ENCODE results near the gene TRIAP1. TPM values are rescaled to one million over a fixed set of nuclear protein-coding genes. Genes with fewer than 3 reads are reported as not detected.

Gene TRIAP1
- total and polyA plus RNA-seq, 8 donors, result 21.9 to 42.4 (median 36.2) TPM

DNA sequence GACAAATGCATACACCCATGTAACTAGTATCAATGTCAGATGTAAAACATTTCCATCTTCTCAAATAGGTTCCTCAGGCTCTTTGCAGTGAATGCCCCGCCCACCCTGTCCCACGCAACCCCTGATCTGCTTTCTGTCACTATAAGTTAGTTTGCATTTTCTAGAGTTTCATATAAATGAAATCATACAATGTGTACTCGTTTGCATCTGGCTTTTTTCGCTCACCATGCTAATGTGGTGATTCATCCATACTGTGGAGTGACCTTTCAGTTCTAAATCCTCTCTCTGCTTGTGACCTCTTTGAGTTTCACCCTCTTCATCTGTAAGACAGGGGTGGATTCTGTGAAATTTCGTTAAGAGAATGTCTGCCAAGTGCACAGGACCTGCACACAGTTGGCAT lies 46.7 kb downstream of the TRIAP1 start:
- no peaks in the 10 kb centered on the region for H3K4me1 ChIP-seq
- H3K27me3 ChIP-seq, result peaks cover 0 to 41% of the 10 kb centered on the region in 2 donors
- intact Hi-C loops (cut with DNase I), result no loop called here
- no peaks in the 10 kb centered on the region for H3K36me3 ChIP-seq
- no peak overlapping the region for H3K4me3 ChIP-seq
- ATAC-seq, result no peak
- H3K27ac ChIP-seq, result no peak overlapping the region
- TF ChIP-seq CTCF (IDR thresholded peaks at IDR 0.05), result no peak
- no peak for DNase-seq
- H3K9me3 ChIP-seq, result no peaks in the 10 kb centered on the region

DNA sequence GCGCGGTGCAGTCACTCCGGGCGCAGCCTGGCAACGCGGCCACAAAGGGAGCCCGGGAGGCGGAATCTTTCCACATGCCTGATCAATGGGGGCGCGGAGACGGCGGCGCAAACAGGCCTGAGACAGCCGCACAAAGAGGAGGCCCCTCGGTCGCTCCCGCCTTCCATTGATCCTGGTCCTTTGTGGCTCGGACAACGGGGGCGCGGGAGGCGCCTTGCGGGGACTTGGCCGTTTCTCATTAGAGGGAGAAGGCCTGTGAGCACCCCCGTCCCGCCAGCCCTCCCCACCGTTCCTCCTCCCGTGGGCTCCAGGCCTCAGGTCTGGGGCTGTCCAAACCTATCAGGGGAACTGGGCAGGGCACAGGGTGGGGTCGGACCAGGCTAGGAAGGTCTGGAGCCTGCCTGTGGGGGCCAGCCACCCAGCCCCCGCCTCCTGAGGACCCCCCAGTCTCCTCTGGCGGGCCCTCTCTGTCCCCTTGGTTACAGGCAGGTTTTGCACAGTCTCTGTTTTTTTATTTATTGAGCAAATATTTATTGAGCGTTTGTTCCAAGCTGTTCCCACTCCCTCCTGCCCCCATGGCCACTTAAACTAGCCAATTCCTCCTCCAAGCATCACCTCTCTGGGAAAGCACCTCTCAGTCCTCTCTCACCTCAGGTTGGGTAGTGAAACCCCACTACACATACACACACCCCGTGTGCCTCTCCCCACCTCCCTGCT lies 48.2 kb downstream of the TRIAP1 start:
- intact Hi-C loops (cut with DNase I), result no loop called here
- H3K9me3 ChIP-seq, result no peaks in the 10 kb centered on the region
- no peaks in the 10 kb centered on the region for H3K4me1 ChIP-seq
- H3K4me3 ChIP-seq, result no peak overlapping the region
- H3K36me3 ChIP-seq, result no peaks in the 10 kb centered on the region
- peaks cover 0 to 48% of the 10 kb centered on the region in 2 donors for H3K27me3 ChIP-seq
- DNase-seq (peak in 1 of 4 donors; percentile 39), ATAC-seq (no peak)
- no peak overlapping the region for H3K27ac ChIP-seq
- TF ChIP-seq CTCF (IDR thresholded peaks at IDR 0.05), result no peak

DNA sequence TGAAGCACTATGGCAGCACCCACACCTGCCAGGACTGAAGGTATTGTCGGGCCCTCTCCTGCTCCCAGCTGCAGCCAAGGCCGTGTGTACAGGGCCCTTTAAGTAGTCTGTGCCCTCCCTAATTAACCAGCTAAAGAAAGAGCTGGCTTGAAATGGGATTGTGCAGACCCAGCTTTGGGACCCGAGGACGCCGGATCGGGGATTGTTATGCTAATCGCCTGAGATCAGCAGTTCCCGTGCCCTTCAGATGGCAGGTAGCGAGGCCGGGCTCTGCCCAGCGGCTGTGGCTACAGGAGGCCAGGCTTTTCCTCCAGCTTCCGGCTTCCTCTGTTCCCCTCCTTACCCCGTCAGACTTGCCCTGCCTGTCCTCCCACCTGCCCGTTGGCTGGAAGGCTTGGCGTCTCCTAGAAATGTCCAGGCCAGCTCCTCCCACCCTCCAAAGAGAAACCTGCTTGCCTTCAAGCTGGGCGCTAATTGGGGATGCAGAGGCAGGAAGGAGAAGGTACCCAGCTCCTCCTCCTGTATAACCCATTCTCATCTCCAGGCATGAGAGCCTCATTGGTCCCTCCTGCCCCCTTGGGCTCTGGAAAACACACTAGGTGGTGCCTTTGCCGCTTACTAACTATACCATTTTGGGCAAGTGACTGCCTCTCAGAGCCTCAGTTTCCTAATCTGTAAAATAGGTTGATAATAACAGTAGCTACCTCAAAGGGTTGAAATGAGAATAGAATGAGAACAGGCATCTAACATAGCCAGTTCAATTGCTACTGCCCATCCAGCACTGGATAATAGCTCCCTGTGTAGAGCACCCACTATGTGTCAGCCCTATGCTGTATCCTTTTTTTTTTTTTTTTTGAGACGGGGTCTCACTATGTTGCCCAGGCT lies 51.5 kb downstream of the TRIAP1 start:
- no peak for TF ChIP-seq CTCF (IDR thresholded peaks at IDR 0.05)
- no peak overlapping the region for H3K4me3 ChIP-seq
- DNase-seq (peak in 3 of 4 donors; percentile 69 to 83 (median 80)), ATAC-seq (peak; percentile 98)
- H3K4me1 ChIP-seq, result no peaks in the 10 kb centered on the region
- intact Hi-C loops (cut with DNase I), result no loop called here
- peaks cover 0 to 48% of the 10 kb centered on the region in 2 donors for H3K27me3 ChIP-seq
- no peaks in the 10 kb centered on the region for H3K9me3 ChIP-seq
- H3K36me3 ChIP-seq, result no peaks in the 10 kb centered on the region
- H3K27ac ChIP-seq, result no peak overlapping the region

Other genes with a start within 250 kb of the TRIAP1 start
- 1,000 to 10,000 TPM; 1,565 to 1,940 TPM for gene RPLP0, start 245.3 kb downstream of the TRIAP1 start, total RNA-seq
- gene RPLP0, start 245.3 kb downstream of the TRIAP1 start, polyA plus RNA-seq (ENCODE audit: insufficient read length in 6 of 6), result 1,000 to 10,000 TPM; 3,134 to 3,748 (median 3,582) TPM
- 100 to 1,000 TPM in 1 of 2 donors, 10 to 100 TPM in 1; 90.7 to 111 TPM for gene PXN, start 180.7 kb downstream of the TRIAP1 start, total RNA-seq
- gene PXN, start 180.7 kb downstream of the TRIAP1 start, polyA plus RNA-seq (ENCODE audit: insufficient read length in 6 of 6), result 10 to 100 TPM; 56.5 to 71.3 (median 64.3) TPM
- 1,000 to 10,000 TPM; 6,889 to 7,719 TPM for gene RNU4-2, start 154.5 kb downstream of the TRIAP1 start, total RNA-seq
- gene RNU4-2, start 154.5 kb downstream of the TRIAP1 start, polyA plus RNA-seq (ENCODE audit: insufficient read length in 6 of 6), result 10 to 100 TPM in 1 of 6 donors, 1 to 10 TPM in 2, not detected in 3; 1.3 to 14.9 (median 1.5) TPM
- gene RNU4-1, start 153.1 kb downstream of the TRIAP1 start, total RNA-seq, result 1,000 to 10,000 TPM; 3,185 to 3,518 TPM
- 1 to 10 TPM in 1 of 6 donors, not detected in 5; 1.8 TPM for gene RNU4-1, start 153.1 kb downstream of the TRIAP1 start, polyA plus RNA-seq (ENCODE audit: insufficient read length in 6 of 6)
- gene SIRT4, start 144.1 kb downstream of the TRIAP1 start, total RNA-seq, result 1 to 10 TPM; 1.7 to 2.3 TPM
- 1 to 10 TPM; 2.2 to 3.8 (median 3.0) TPM for gene SIRT4, start 144.1 kb downstream of the TRIAP1 start, polyA plus RNA-seq (ENCODE audit: insufficient read length in 6 of 6)
- 10 to 100 TPM in 1 of 2 donors, 1 to 10 TPM in 1; 4.7 to 76.9 TPM for gene PLA2G1B, start 118.6 kb downstream of the TRIAP1 start, total RNA-seq
- gene PLA2G1B, start 118.6 kb downstream of the TRIAP1 start, polyA plus RNA-seq (ENCODE audit: insufficient read length in 6 of 6), result 1 to 10 TPM; 1.1 to 2.4 (median 1.7) TPM
- 1 to 10 TPM in 1 of 2 donors, under 1 TPM in 1; 0.60 to 1.3 TPM for gene MSI1, start 77.2 kb downstream of the TRIAP1 start, total RNA-seq
- gene MSI1, start 77.2 kb downstream of the TRIAP1 start, polyA plus RNA-seq (ENCODE audit: insufficient read length in 6 of 6), result 10 to 100 TPM; 12.9 to 19.3 (median 17.1) TPM
- gene COX6A1, start 8.3 kb downstream of the TRIAP1 start, total RNA-seq, result 100 to 1,000 TPM; 308 to 311 TPM
- gene COX6A1, start 8.3 kb downstream of the TRIAP1 start, polyA plus RNA-seq (ENCODE audit: insufficient read length in 6 of 6), result 100 to 1,000 TPM; 187 to 217 (median 212) TPM
- 10 to 100 TPM; 30.1 TPM for gene GATC, start 60 bp upstream of the TRIAP1 start, total RNA-seq
- gene GATC, start 60 bp upstream of the TRIAP1 start, polyA plus RNA-seq (ENCODE audit: insufficient read length in 6 of 6), result 10 to 100 TPM; 31.0 to 33.3 (median 31.8) TPM
- 100 to 1,000 TPM; 120 to 136 TPM for gene SRSF9, start 23.4 kb upstream of the TRIAP1 start, total RNA-seq
- 100 to 1,000 TPM; 192 to 225 (median 202) TPM for gene SRSF9, start 23.4 kb upstream of the TRIAP1 start, polyA plus RNA-seq (ENCODE audit: insufficient read length in 6 of 6)
- gene DYNLL1, start 49.7 kb upstream of the TRIAP1 start, total RNA-seq, result 100 to 1,000 TPM; 342 to 352 TPM
- 100 to 1,000 TPM; 352 to 436 (median 384) TPM for gene DYNLL1, start 49.7 kb upstream of the TRIAP1 start, polyA plus RNA-seq (ENCODE audit: insufficient read length in 6 of 6)
- 10 to 100 TPM; 23.1 to 27.9 TPM for gene COQ5, start 82.8 kb upstream of the TRIAP1 start, total RNA-seq
- gene COQ5, start 82.8 kb upstream of the TRIAP1 start, polyA plus RNA-seq (ENCODE audit: insufficient read length in 6 of 6), result 10 to 100 TPM; 44.5 to 58.8 (median 51.9) TPM
- gene RNF10, start 88.0 kb upstream of the TRIAP1 start, total RNA-seq, result 100 to 1,000 TPM; 208 to 218 TPM
- 100 to 1,000 TPM; 155 to 251 (median 222) TPM for gene RNF10, start 88.0 kb upstream of the TRIAP1 start, polyA plus RNA-seq (ENCODE audit: insufficient read length in 6 of 6)
- 10 to 100 TPM; 37.9 to 40.6 TPM for gene POP5, start 135.0 kb upstream of the TRIAP1 start, total RNA-seq
- gene POP5, start 135.0 kb upstream of the TRIAP1 start, polyA plus RNA-seq (ENCODE audit: insufficient read length in 6 of 6), result 10 to 100 TPM; 41.8 to 52.6 (median 50.3) TPM
- under 1 TPM; 0.37 to 0.38 TPM for gene CABP1, start 194.2 kb upstream of the TRIAP1 start, total RNA-seq
- gene CABP1, start 194.2 kb upstream of the TRIAP1 start, polyA plus RNA-seq (ENCODE audit: insufficient read length in 6 of 6), result 1 to 10 TPM; 1.9 to 3.7 (median 2.7) TPM
- 100 to 1,000 TPM; 178 to 180 TPM for gene MLEC, start 240.8 kb upstream of the TRIAP1 start, total RNA-seq
- 100 to 1,000 TPM; 168 to 209 (median 198) TPM for gene MLEC, start 240.8 kb upstream of the TRIAP1 start, polyA plus RNA-seq (ENCODE audit: insufficient read length in 6 of 6)